Right lobe of liver (tissue), 6 donors: ENCODE data around the gene SPAG6. TPM values are rescaled to one million over a fixed set of nuclear protein-coding genes. Genes with fewer than 3 reads are reported as not detected.

Experiments used
- ATAC-seq, 4 donors: fragments of 200-7000 bp; cut with Tn5 transposase; one replicate each; pipeline ENCODE4 v1.9.1; 2020; ENCODE audit warnings: mild to moderate bottlenecking in 4 of 4, moderate library complexity in 4 of 4
- DNase-seq, 3 donors: peaks; one replicate each; pipeline ENCODE4 v3.0.0-alpha.2; 2020
- H3K27ac ChIP-seq, 3 donors: fragments of 200-600 bp; one replicate each; pipeline ENCODE4 v1.8.0; 2022
- H3K27me3 ChIP-seq, 2 donors: fragments of 200-600 bp; one replicate each; pipeline ENCODE4 v1.8.0; 2022
- H3K36me3 ChIP-seq, 4 donors: fragments of 200-600 bp; sonication (generic) in 1 of 4; one replicate each; pipeline versions ENCODE4 v1.5.1 to v1.8.0; 2017 to 2022; ENCODE audit warnings: control low read depth in 1 of 4
- H3K4me1 ChIP-seq, 4 donors: fragments of 200-600 bp; sonication (generic) in 1 of 4; one replicate each; pipeline versions ENCODE4 v1.5.1 to v1.8.0; 2017 to 2022; ENCODE audit warnings: control low read depth in 1 of 4
- H3K4me3 ChIP-seq, 3 donors: fragments of 200-600 bp; one replicate each; pipeline ENCODE4 v1.8.0; 2022
- H3K9me3 ChIP-seq, 4 donors: fragments of 200-600 bp; sonication (generic) in 1 of 4; one replicate each; pipeline versions ENCODE4 v1.5.1 to v1.8.0; 2017 to 2022; ENCODE audit warnings: control low read depth in 1 of 4
- CTCF ChIP-seq, 4 donors: fragments of 200-600 bp in 3 of 4; fragments of 450-650 bp in 1 of 4; IDR thresholded peaks; one replicate each; pipeline versions ENCODE4 v1.5.1 to v1.8.0; 2016 to 2022; ENCODE audit warnings: antibody characterized with exemption in 4 of 4, mild to moderate bottlenecking in 2 of 4
- POLR2A ChIP-seq: fragments of 450-650 bp; IDR thresholded peaks from one replicate; pipeline ENCODE4 v1.6.1; 2017; ENCODE audit warnings: antibody characterized with exemption, mild to moderate bottlenecking
- WGBS: methylation state at CpG from one replicate; pipeline ENCODE4 v1.1.6; 2018; ENCODE audit warnings: low coverage, low lambda C conversion rate; ENCODE audit not compliant: insufficient coverage; ENCODE audit errors: missing lambda C conversion rate; 5-methylcytosine and 5-hydroxymethylcytosine counted together
- intact Hi-C, 2 donors: fragments of 100-400 bp; cut with DNase I; formaldehyde crosslinking; loops; one replicate each; pipeline versions ENCODE4 v1.11.2 to v1.14.1; 2022
- total RNA-seq, 6 experiments: library from RNA; depleted of rRNA in 2 of 6; stranded (reverse); fragments of >200 nt in 2 of 6; fragmentation: NEBNext Ultra II Directional in 3 of 6; extraction: Animal tissue kit (Norgen Biotek cat#: 25700) in 3 of 6; gene quantifications; one replicate each; pipeline versions ENCODE4 v1.1.0 to v1.2.4, GENCODE V29; 2016 to 2023
- donor health status: DM: no; HTN: yes; CAD: no.
- donor health status: DM: no; HTN: no; CAD: no.
- donor health status: DM: no; HTN: no; CAD: no.
- donor health status: DM: no; HTN: yes; CAD: no.
- donor health status: DM: no; HTN: yes; CAD: no.

Gene SPAG6
- total RNA-seq, 6 experiments from 2014 or later: not detected

GRCh38 chr10:22374489-22375126, 29.3 kb downstream of the SPAG6 start:
- Histone ChIP-seq H3K4me1 (no peaks in the 10 kb centered on the region), H3K27ac (no peak overlapping the region), H3K4me3 (no peak overlapping the region), H3K36me3 (no peaks in the 10 kb centered on the region), H3K9me3 (no peaks in the 10 kb centered on the region), H3K27me3 (no peaks in the 10 kb centered on the region)
- TF ChIP-seq POLR2A (no peak), CTCF (IDR thresholded peaks at IDR 0.05) (no peak)
- no peak for DNase-seq
- ATAC-seq: no peak
- WGBS: 62% methylated on average over 3 of the region's 3 CpGs
- intact Hi-C loops: no loop called here

- TF ChIP-seq CTCF (IDR thresholded peaks at IDR 0.05): no peak
- TF ChIP-seq POLR2A: no peak
- Histone ChIP-seq H3K36me3 (no peaks in the 10 kb centered on the region), H3K9me3 (no peaks in the 10 kb centered on the region), H3K4me1 (no peaks in the 10 kb centered on the region), H3K4me3 (no peak overlapping the region), H3K27me3 (no peaks in the 10 kb centered on the region), H3K27ac (no peak overlapping the region)
- intact Hi-C loops: no loop called here
- no peak for DNase-seq
- 45% methylated on average over 2 of the region's 3 CpGs for WGBS
- no peak for ATAC-seq
Measured at GRCh38 chr10:22379059-22379458, 33.8 kb downstream of the SPAG6 start.

GRCh38 chr10:22381262-22381661, 36.0 kb downstream of the SPAG6 start:
- intact Hi-C loops: no loop called here
- TF ChIP-seq POLR2A (no peak), CTCF (IDR thresholded peaks at IDR 0.05) (no peak)
- Histone ChIP-seq H3K4me1 (no peaks in the 10 kb centered on the region), H3K36me3 (no peaks in the 10 kb centered on the region), H3K27me3 (no peaks in the 10 kb centered on the region), H3K4me3 (no peak overlapping the region), H3K9me3 (no peaks in the 10 kb centered on the region), H3K27ac (no peak overlapping the region)
- ATAC-seq: no peak
- WGBS: 72% methylated on average over 4 of the region's 4 CpGs
- DNase-seq: no peak

GRCh38 chr10:22386503-22386902, 41.2 kb downstream of the SPAG6 start:
- WGBS: 67% methylated on average over 1 of the region's 1 CpG
- H3K27me3 ChIP-seq: no peaks in the 10 kb centered on the region
- TF ChIP-seq POLR2A (no peak), CTCF (IDR thresholded peaks at IDR 0.05) (no peak)
- no peaks in the 10 kb centered on the region for H3K36me3 ChIP-seq
- H3K27ac ChIP-seq: no peak overlapping the region
- intact Hi-C loops: no loop called here
- no peaks in the 10 kb centered on the region for H3K4me1 ChIP-seq
- H3K9me3 ChIP-seq: no peaks in the 10 kb centered on the region
- ATAC-seq: no peak
- no peak for DNase-seq
- H3K4me3 ChIP-seq: no peak overlapping the region
